Peyer's patch (tissue), 4 donors: Measurements from ENCODE around the gene CLTRN.
A peak's percentile ranks its signal among the peaks of the same experiment; 100 is the strongest.

ENCODE experiments used
- CTCF ChIP-seq, 6 experiments: fragments of 450-650 bp in 4 of 6; fragments of 200-600 bp in 2 of 6; sonication (generic) in 1 of 6; IDR thresholded peaks; one replicate each; pipeline ENCODE4 v1.5.1; 2017 to 2019; ENCODE audit warnings: antibody characterized with exemption in 6 of 6, mild to moderate bottlenecking in 3 of 6, moderate library complexity in 1 of 6
- POLR2A ChIP-seq, 2 donors: fragments of 450-650 bp; IDR thresholded peaks; one replicate each; pipeline ENCODE4 v1.5.1; 2017; ENCODE audit warnings: antibody characterized with exemption in 2 of 2, mild to moderate bottlenecking in 2 of 2, moderate library complexity in 2 of 2

GRCh38 chrX:15686818-15687685, 22.4 kb upstream of the CLTRN start:
- TF ChIP-seq CTCF (IDR thresholded peaks at IDR 0.05) (peak; percentile 35 to 81 (median 64)), POLR2A (IDR thresholded peaks at IDR 0.05) (no peak)
